HCT116 (cell line): ENCODE results near the gene GALR2. TPM values are rescaled to one million over a fixed set of nuclear protein-coding genes. Genes with fewer than 3 reads are reported as not detected.

Source experiments
- ATAC-seq: fragments of 200-7000 bp; cut with Tn5 transposase; 2 replicates; pipeline ENCODE4 v1.9.1; 2020; ENCODE audit warnings: mild to moderate bottlenecking, moderate library complexity
- BruUV-seq: library from RNA; stranded (reverse); fragments of 400-500 nt; replicated peaks from 2 replicates; lab custom pipeline; 2021; lab: Mats Ljungman, UMichigan
- CTCF ChIA-PET: fragments of 300-600 bp; sonication (Branson Sonifier 250); formaldehyde crosslinking; loops from one replicate; lab custom pipeline; 2021; ENCODE audit warnings: antibody characterized with exemption; lab: Charles Lee
- POLR2A ChIA-PET: fragments of 300-600, 350-600 bp; sonication (Branson Sonifier 250); formaldehyde crosslinking; loops from one replicate; lab custom pipeline; 2021; ENCODE audit warnings: antibody characterized with exemption; lab: Charles Lee
- RAD21 ChIA-PET, 2 experiments: fragments of 300-600 bp; sonication (Branson Sonifier 250); formaldehyde crosslinking; loops; one replicate each; lab custom pipeline; 2023; ENCODE audit warnings: low total read pairs in 2 of 2; ENCODE audit not compliant: uncharacterized antibody in 2 of 2, unreplicated experiment in 2 of 2, low non-redundant PET in 1 of 2; lab: Charles Lee
- DNase-seq: peaks from one replicate; pipeline ENCODE4 v3.0.0-alpha.2; 2010; ENCODE audit warnings: low read depth, low spot score
- H2AFZ ChIP-seq: fragments of 200-600 bp; shearing (Covaris generic), sonication (generic); 2 replicates; pipeline ENCODE4 v1.6.1; 2017; ENCODE audit warnings: low read depth, mixed run types, mixed read lengths, antibody characterized with exemption, low read length; ENCODE audit not compliant: poor library complexity, severe bottlenecking
- H3K27ac ChIP-seq: 2 replicates; pipeline ENCODE4 v1.5.1; 2012; ENCODE audit warnings: low read depth, low read length
- H3K27me3 ChIP-seq: fragments of 200-600 bp; sonication (generic); 2 replicates; pipeline ENCODE4 v1.6.1; 2016; ENCODE audit warnings: mixed run types, low read length, mixed read lengths; ENCODE audit not compliant: insufficient read depth
- H3K36me3 ChIP-seq, 2 experiments: fragments of 200-500 bp in 1 of 2; fragments of 200-600 bp in 1 of 2; sonication (Bioruptor generic) in 1 of 2; sonication (generic) in 1 of 2; 2 replicates each; pipeline versions ENCODE4 v1.5.1 to v1.6.1; 2014 to 2016; ENCODE audit warnings: low read length in 2 of 2, inconsistent platforms in 1 of 2, mixed read lengths in 1 of 2, mixed run types in 1 of 2; ENCODE audit not compliant: insufficient read depth in 2 of 2, control insufficient read depth in 1 of 2
- H3K4me1 ChIP-seq, 2 experiments: fragments of 200-600 bp in 1 of 2; sonication (generic) in 1 of 2; 2 replicates each; pipeline versions ENCODE4 v1.5.1 to v1.6.1; 2012 to 2017; ENCODE audit warnings: low read length in 2 of 2, inconsistent platforms in 1 of 2, mild to moderate bottlenecking in 1 of 2, mixed read lengths in 1 of 2, mixed run types in 1 of 2, moderate library complexity in 1 of 2; ENCODE audit not compliant: insufficient read depth in 2 of 2, control insufficient read depth in 1 of 2
- H3K4me2 ChIP-seq: fragments of 200-600 bp; sonication (generic); 2 replicates; pipeline ENCODE4 v1.6.1; 2017; ENCODE audit warnings: mixed run types, low read length, mixed read lengths
- H3K4me3 ChIP-seq, 2 experiments: fragments of 200-600 bp in 1 of 2; sonication (generic) in 1 of 2; replicated peaks in 1 of 2; 2 replicates each; pipeline ENCODE4 v1.5.1; 2011 to 2016; ENCODE audit warnings: low read length in 2 of 2, control low read depth in 1 of 2, low read depth in 1 of 2, mild to moderate bottlenecking in 1 of 2, mixed read lengths in 1 of 2, mixed run types in 1 of 2
- H3K79me2 ChIP-seq: fragments of 200-600 bp; sonication (generic); 2 replicates; pipeline ENCODE4 v1.6.1; 2017; ENCODE audit warnings: mild to moderate bottlenecking, mixed run types, low read length, moderate library complexity, mixed read lengths; ENCODE audit not compliant: insufficient read depth
- H3K9ac ChIP-seq: fragments of 200-600 bp; sonication (generic); 2 replicates; pipeline ENCODE4 v1.6.1; 2016; ENCODE audit warnings: low read length, mixed read lengths
- H3K9me2 ChIP-seq: fragments of 200-600 bp; sonication (generic), shearing (Covaris generic); 2 replicates; pipeline ENCODE4 v1.6.1; 2017; ENCODE audit warnings: mixed run types, mild to moderate bottlenecking, moderate library complexity; ENCODE audit not compliant: insufficient read depth
- H3K9me3 ChIP-seq, 2 experiments: fragments of 200-500 bp in 1 of 2; fragments of 200-600 bp in 1 of 2; sonication (Bioruptor generic) in 1 of 2; sonication (generic) in 1 of 2; 2 replicates each; pipeline ENCODE4 v1.6.1; 2014 to 2017; ENCODE audit warnings: low read length in 2 of 2, mixed read lengths in 2 of 2, inconsistent platforms in 1 of 2, low read depth in 1 of 2, mild to moderate bottlenecking in 1 of 2, mixed run types in 1 of 2, moderate library complexity in 1 of 2; ENCODE audit not compliant: control insufficient read depth in 1 of 2, insufficient read depth in 1 of 2
- H4K20me1 ChIP-seq: fragments of 200-600 bp; sonication (generic), shearing (Covaris generic); 2 replicates; pipeline ENCODE4 v1.6.1; 2017; ENCODE audit warnings: mixed run types, mild to moderate bottlenecking, moderate library complexity; ENCODE audit not compliant: insufficient read depth
- CBX3 ChIP-seq: IDR thresholded peaks from 2 replicates; pipeline ENCODE4 v1.6.1; 2012; ENCODE audit warnings: low read depth
- CEBPB ChIP-seq: IDR thresholded peaks from 2 replicates; pipeline ENCODE4 v1.6.1; 2012; ENCODE audit warnings: low read depth
- EGR1 ChIP-seq: IDR thresholded peaks from 2 replicates; pipeline ENCODE4 v1.6.1; 2012; ENCODE audit warnings: low read depth
- ELF1 ChIP-seq: IDR thresholded peaks from 2 replicates; pipeline ENCODE4 v1.6.1; 2012; ENCODE audit warnings: low read depth, borderline replicate concordance
- EZH2 ChIP-seq: fragments of 200-600 bp; sonication (generic); IDR thresholded peaks from 2 replicates; pipeline ENCODE4 v1.6.1; 2017; ENCODE audit warnings: antibody characterized with exemption, mixed run types
- EZH2phosphoT487 ChIP-seq: fragments of 200-600 bp; IDR thresholded peaks from 2 replicates; pipeline ENCODE4 v1.6.1; 2018; ENCODE audit warnings: antibody characterized with exemption, borderline replicate concordance
- FOSL1 ChIP-seq: IDR thresholded peaks from 2 replicates; pipeline ENCODE4 v1.6.1; 2012; ENCODE audit warnings: low read depth
- JUND ChIP-seq: IDR thresholded peaks from 2 replicates; pipeline ENCODE4 v1.6.1; 2012
- POLR2AphosphoS5 ChIP-seq: IDR thresholded peaks from 2 replicates; pipeline ENCODE4 v1.6.1; 2011; ENCODE audit warnings: mild to moderate bottlenecking, low read depth, low read length, moderate library complexity
- RAD21 ChIP-seq: IDR thresholded peaks from 2 replicates; pipeline ENCODE4 v1.6.1; 2012; ENCODE audit warnings: low read depth, mild to moderate bottlenecking
- SIN3A ChIP-seq: IDR thresholded peaks from 2 replicates; pipeline ENCODE4 v1.6.1; 2012; ENCODE audit warnings: low read depth
- SP1 ChIP-seq: IDR thresholded peaks from 2 replicates; pipeline ENCODE4 v1.6.1; 2012; ENCODE audit warnings: low read depth
- SRF ChIP-seq: IDR thresholded peaks from 2 replicates; pipeline ENCODE4 v1.6.1; 2012; ENCODE audit warnings: low read depth
- TCF7L2 ChIP-seq: IDR thresholded peaks from 2 replicates; pipeline ENCODE4 v1.7.0; 2011; ENCODE audit warnings: borderline replicate concordance, inconsistent platforms; ENCODE audit not compliant: insufficient read depth, insufficient read length; ENCODE audit errors: extremely low read depth
- YY1 ChIP-seq: IDR thresholded peaks from 2 replicates; pipeline ENCODE4 v1.6.1; 2011; ENCODE audit warnings: low read length, low read depth, moderate library complexity, mild to moderate bottlenecking; ENCODE audit not compliant: insufficient replicate concordance; ENCODE audit errors: extremely low read depth
- ZFX ChIP-seq: fragments of 450-650 bp; IDR thresholded peaks from 2 replicates; pipeline ENCODE4 v1.6.1; 2017
- ZNF274 ChIP-seq: fragments of 200-500 bp; sonication (Bioruptor generic); IDR thresholded peaks from 2 replicates; pipeline ENCODE4 v1.6.1; 2014; ENCODE audit warnings: mild to moderate bottlenecking, low read depth, low read length, inconsistent platforms
- intact Hi-C: fragments of 100-400 bp; cut with micrococcal nuclease; formaldehyde crosslinking; loops from 2 replicates; pipeline ENCODE4 v1.10.0; 2022
- total RNA-seq: library from RNA; stranded (reverse); gene quantifications from one replicate; pipeline ENCODE4 v1.2.1, GENCODE V29; 2021; ENCODE audit not compliant: unreplicated experiment
- TF ChIP-seq, protein P1 (sequence below): IDR thresholded peaks from 2 replicates; pipeline ENCODE4 v1.6.1; 2012
- TF ChIP-seq, protein P2 (sequence below): IDR thresholded peaks from 2 replicates; pipeline ENCODE4 v1.6.1; 2012; ENCODE audit warnings: low read depth
- TF ChIP-seq, protein P3 (sequence below), 3 experiments: fragments of 200-600 bp in 1 of 3; sonication (generic) in 1 of 3; IDR thresholded peaks in 2 of 3; conservative IDR thresholded peaks in 1 of 3; 2 replicates each; pipeline ENCODE4 v1.5.1; 2012 to 2017; ENCODE audit warnings: low read depth in 2 of 3, low read length in 2 of 3, antibody characterized with exemption in 1 of 3, borderline replicate concordance in 1 of 3, control low read depth in 1 of 3, mild to moderate bottlenecking in 1 of 3, mixed read lengths in 1 of 3, mixed run types in 1 of 3, moderate library complexity in 1 of 3; ENCODE audit not compliant: insufficient read depth in 1 of 3

Gene GALR2
- total RNA-seq, 1 experiment from 2014 or later = 0.27 TPM

DNA sequence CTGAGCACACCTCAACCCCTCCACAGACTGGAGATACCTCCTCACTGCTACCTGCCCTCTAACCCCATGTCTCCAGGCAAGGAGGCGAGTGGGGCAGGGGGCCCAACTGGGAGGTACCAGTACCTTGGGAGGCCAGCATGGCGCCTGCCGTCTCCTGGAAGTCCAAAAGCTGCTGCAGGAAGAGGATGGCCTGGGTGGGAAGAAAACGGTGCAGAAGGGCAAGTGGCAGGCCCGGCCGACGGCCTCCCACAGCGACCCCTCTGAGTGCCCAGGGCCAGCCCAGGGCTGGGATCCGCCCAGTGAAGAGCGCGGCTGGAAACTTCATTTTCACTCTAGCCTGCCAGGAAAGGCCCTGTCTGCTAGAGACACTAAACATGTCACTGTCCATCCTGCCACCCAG, 12.9 kb downstream of the GALR2 start:
- Histone ChIP-seq H3K9me2 (no peaks in the 10 kb centered on the region), H3K4me3 (no peak overlapping the region), H3K9me3 (no peaks in the 10 kb centered on the region), H3K4me2 (no peak overlapping the region)
- CTCF ChIA-PET = no interaction called here
- POLR2A ChIA-PET = no interaction called here
- intact Hi-C loops = no loop called here
- ATAC-seq = no peak
- no peak for TF ChIP-seq ELF1
- no peak for TF ChIP-seq EGR1
- no peak for TF ChIP-seq SRF
- TF ChIP-seq EZH2phosphoT487 = no peak
- TF ChIP-seq JUND = no peak
- TF ChIP-seq CEBPB = no peak
- no peak for TF ChIP-seq ZNF274
- TF ChIP-seq RAD21 = no peak
- TF ChIP-seq, protein P1, sequence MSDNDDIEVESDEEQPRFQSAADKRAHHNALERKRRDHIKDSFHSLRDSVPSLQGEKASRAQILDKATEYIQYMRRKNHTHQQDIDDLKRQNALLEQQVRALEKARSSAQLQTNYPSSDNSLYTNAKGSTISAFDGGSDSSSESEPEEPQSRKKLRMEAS = no peak
- TF ChIP-seq, protein P2, sequence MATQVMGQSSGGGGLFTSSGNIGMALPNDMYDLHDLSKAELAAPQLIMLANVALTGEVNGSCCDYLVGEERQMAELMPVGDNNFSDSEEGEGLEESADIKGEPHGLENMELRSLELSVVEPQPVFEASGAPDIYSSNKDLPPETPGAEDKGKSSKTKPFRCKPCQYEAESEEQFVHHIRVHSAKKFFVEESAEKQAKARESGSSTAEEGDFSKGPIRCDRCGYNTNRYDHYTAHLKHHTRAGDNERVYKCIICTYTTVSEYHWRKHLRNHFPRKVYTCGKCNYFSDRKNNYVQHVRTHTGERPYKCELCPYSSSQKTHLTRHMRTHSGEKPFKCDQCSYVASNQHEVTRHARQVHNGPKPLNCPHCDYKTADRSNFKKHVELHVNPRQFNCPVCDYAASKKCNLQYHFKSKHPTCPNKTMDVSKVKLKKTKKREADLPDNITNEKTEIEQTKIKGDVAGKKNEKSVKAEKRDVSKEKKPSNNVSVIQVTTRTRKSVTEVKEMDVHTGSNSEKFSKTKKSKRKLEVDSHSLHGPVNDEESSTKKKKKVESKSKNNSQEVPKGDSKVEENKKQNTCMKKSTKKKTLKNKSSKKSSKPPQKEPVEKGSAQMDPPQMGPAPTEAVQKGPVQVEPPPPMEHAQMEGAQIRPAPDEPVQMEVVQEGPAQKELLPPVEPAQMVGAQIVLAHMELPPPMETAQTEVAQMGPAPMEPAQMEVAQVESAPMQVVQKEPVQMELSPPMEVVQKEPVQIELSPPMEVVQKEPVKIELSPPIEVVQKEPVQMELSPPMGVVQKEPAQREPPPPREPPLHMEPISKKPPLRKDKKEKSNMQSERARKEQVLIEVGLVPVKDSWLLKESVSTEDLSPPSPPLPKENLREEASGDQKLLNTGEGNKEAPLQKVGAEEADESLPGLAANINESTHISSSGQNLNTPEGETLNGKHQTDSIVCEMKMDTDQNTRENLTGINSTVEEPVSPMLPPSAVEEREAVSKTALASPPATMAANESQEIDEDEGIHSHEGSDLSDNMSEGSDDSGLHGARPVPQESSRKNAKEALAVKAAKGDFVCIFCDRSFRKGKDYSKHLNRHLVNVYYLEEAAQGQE = no peak
- TF ChIP-seq CBX3 = no peak
- TF ChIP-seq, protein P3, sequence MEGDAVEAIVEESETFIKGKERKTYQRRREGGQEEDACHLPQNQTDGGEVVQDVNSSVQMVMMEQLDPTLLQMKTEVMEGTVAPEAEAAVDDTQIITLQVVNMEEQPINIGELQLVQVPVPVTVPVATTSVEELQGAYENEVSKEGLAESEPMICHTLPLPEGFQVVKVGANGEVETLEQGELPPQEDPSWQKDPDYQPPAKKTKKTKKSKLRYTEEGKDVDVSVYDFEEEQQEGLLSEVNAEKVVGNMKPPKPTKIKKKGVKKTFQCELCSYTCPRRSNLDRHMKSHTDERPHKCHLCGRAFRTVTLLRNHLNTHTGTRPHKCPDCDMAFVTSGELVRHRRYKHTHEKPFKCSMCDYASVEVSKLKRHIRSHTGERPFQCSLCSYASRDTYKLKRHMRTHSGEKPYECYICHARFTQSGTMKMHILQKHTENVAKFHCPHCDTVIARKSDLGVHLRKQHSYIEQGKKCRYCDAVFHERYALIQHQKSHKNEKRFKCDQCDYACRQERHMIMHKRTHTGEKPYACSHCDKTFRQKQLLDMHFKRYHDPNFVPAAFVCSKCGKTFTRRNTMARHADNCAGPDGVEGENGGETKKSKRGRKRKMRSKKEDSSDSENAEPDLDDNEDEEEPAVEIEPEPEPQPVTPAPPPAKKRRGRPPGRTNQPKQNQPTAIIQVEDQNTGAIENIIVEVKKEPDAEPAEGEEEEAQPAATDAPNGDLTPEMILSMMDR (IDR thresholded peaks at IDR 0.05 in 2 of 3, conservative IDR thresholded peaks at IDR 0.05 in 1 of 3; ENCODE audit: borderline replicate concordance in 1 of 3, insufficient read depth in 1 of 3, low read depth in 2 of 3, low read length in 2 of 3) = no peak
- TF ChIP-seq FOSL1 = no peak
- no peak for TF ChIP-seq ZFX
- no peak for TF ChIP-seq SP1
- no peak for TF ChIP-seq YY1
- TF ChIP-seq EZH2 = no peak
- TF ChIP-seq SIN3A = no peak
- no peak for TF ChIP-seq POLR2AphosphoS5
- TF ChIP-seq TCF7L2 = no peak
- TF ChIP-seq, all 23 proteins: peak for 0
- H3K79me2 ChIP-seq = no peaks in the 10 kb centered on the region
- no peaks in the 10 kb centered on the region for H4K20me1 ChIP-seq
- RAD21 ChIA-PET = no interaction called here
- no peaks in the 10 kb centered on the region for H3K4me1 ChIP-seq
- no peak overlapping the region for H3K27ac ChIP-seq
- H3K36me3 ChIP-seq = peaks cover 40 to 50% of the 10 kb centered on the region in 2 experiments; a peak in 3 of 4 replicates
- no peak overlapping the region for H2AFZ ChIP-seq
- BruUV-seq = no TSS peak
- H3K27me3 ChIP-seq = no peaks in the 10 kb centered on the region
- H3K9ac ChIP-seq = no peak overlapping the region
- no peak for DNase-seq
